HG03108 (cell line): ENCODE results near the gene VHLL.
"Not testable (repeated sequence)": the region's sequence is repeated elsewhere in the genome, so short reads cannot be mapped to it uniquely, and the experiment has no call there.

ENCODE experiments used
- ATAC-seq: cut with Tn5 transposase; IDR thresholded peaks from one replicate; pipeline ENCODE4 v1.9.1; 2021; ENCODE audit warnings: moderate library complexity; ENCODE audit not compliant: unreplicated experiment

VHLL gene

DNA sequence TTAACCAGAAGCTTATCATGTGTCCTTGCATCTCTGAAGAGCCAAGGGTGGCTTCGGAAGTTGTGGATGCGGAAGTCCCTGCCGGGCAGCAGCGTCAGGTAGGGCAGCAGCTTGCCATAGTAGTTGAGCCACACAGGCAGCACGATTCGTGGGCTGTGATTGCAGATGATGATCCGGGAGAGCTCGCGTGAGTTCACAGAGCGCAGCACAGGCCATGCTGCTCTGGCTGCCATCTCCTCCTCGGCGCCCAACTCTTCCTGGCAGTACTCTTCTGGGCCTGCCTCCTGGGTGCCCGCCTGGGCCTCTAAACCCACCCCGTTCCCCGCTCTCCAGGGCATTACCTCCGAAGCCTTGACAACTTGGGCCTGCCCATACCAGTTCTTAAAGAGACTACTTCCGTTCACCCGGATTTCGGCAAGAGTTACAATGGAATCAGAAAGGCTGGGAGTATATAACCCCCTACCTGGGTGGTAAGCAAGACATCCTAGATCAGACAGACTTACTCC is at the start of gene VHLL:
VHLL (minus strand) TSS at position 456 of the 506 bp plus-strand sequence; CDS start at position 338, 118 bp downstream.
- no peak for ATAC-seq

- ATAC-seq, result no peak
Measured at GRCh38 chr1:156347331-156347730, 48.2 kb upstream of the VHLL start.

DNA sequence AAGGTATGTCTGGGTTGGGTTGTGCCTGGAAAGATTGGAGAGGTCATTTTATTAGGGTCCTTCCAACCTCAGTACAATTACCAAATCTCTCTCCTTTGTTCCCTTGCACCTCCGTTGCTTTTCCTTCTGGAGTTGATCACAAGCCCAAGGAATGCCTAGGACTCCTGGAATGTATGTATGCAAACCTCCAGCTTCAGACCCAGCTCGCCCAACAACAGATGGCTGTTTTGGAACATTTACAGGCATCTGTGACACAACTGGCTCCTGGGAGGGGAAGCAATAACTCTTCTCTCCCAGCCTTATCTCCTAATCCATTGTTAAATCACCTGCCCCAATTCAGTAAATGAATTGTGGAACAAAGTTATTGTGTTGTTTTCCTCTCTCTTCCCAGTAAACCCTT is 47.5 kb upstream of the VHLL start:
- ATAC-seq, result no peak

DNA sequence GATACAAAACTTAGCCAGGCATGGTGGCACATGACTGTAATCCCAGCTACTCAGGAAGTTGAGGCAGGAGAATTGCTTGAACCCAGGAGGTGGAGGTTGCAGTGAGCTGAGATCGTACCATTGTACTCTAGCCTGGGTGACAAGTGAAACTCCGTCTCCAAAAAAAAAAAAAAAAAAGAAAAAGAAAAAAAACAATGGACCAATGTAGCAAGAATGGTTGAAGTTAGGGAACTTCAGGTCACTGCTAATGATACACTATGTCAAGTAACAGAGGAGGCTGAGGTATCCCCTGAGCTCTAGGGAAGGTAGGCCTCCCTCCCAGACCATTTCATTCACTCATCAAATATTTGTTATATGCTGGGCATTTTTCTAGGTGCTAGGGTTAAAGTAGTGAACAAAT is 46.9 kb upstream of the VHLL start:
- not testable (repeated sequence) for ATAC-seq

- no peak for ATAC-seq
Measured at GRCh38 chr1:156344409-156344808, 45.3 kb upstream of the VHLL start.

- ATAC-seq, result no peak
Measured at GRCh38 chr1:156342166-156342955, 43.3 kb upstream of the VHLL start.

GRCh38 chr1:156338180-156338976 is 39.3 kb upstream of the VHLL start, which contains the start of the genes CCT3 and TSACC:
Gene CCT3, minus strand, starts transcription at chr1:156338292. Its CDS starts 108 bp downstream, at chr1:156338184.
Gene TSACC, plus strand, starts transcription at chr1:156338526. Its CDS starts 1,232 bp downstream, at chr1:156339758.
- ATAC-seq, result peak; percentile 83

DNA sequence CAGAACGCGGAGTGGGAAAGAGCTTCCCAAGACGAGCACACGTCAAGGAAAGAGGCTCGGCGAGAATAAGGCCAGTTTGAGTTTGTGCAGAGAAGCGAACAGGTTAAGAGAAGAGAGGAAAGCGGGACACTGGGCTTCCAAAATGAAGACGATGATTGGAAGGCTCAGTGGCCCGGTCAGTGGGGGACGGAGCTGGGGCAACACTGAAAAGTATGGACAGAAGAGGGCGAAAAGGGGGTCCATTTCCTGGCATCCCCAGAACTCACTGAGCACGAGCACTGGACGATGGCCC is 38.7 kb upstream of the VHLL start:
- ATAC-seq, result no peak

GRCh38 chr1:156337052-156337887 is 38.2 kb upstream of the VHLL start:
- no peak for ATAC-seq

GRCh38 chr1:156336242-156336641 is 37.1 kb upstream of the VHLL start:
- ATAC-seq, result no peak

GRCh38 chr1:156323179-156323578 is 24.1 kb upstream of the VHLL start:
- ATAC-seq, result not testable (repeated sequence)

DNA sequence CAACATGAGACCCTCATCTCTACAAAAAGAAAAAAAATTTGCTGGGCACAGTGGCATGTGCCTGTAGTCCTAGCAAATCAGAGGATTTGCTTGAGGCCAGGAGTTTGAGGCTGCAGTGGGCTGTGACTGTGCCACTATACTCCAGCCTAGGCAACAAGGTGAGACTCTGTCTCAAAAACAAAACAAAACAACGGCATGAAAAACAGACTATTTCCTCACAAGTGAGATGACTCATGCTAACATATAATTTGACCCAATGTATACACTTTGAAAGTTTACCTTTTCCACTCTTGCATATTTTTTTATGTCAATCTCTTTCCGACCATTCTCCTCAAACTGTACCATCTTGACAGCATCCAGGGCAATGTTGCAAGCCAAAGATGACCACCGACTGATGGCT is 21.5 kb upstream of the VHLL start:
- ATAC-seq, result no peak

DNA sequence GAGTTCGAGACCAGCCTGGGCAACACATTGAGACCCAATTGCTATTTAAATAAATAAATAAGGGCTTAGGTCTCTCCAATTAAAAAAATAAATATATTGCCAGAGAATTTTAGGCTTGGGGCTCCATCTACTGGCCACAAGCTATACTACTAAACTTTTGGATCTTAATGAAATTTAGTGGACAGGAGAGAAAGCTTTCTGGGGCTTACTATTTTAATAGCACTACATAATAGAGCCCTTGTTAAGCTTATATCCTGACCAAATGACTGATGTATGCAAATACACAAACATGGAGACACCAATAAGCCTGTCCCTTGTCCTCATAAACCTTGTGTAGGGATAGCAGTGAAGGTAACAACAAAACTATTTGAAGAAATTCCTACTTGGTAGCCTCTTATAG is 20.6 kb upstream of the VHLL start:
- no peak for ATAC-seq

DNA sequence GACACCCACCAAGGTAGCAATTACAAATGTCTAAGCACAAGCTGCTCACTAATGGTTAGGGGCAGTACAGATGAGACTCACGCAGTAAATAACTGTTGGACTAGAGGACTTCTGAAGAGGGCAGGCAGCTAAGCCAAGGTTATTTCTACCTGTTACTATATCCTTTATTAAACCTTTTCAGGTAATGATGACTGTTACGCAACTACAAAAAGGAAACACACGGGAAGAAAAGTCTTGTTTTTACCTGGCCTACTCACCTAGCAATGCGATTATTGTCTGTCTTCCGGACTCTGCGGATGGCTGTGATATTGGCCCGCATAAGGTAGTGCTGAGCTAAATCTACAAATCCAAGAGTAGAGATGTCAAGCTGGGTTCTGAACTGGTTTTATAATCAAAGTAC is 17.8 kb upstream of the VHLL start:
- no peak for ATAC-seq

GRCh38 chr1:156310962-156311361 is 11.9 kb upstream of the VHLL start:
- ATAC-seq, result no peak

- no peak for ATAC-seq
Measured at GRCh38 chr1:156308078-156308477, 9.0 kb upstream of the VHLL start.

- no peak for ATAC-seq
Measured at GRCh38 chr1:156305215-156305614, 6.1 kb upstream of the VHLL start.

GRCh38 chr1:156303241-156303640 is 4.1 kb upstream of the VHLL start:
- no peak for ATAC-seq

- no peak for ATAC-seq
Measured at GRCh38 chr1:156295391-156295947, 3.6 kb downstream of the VHLL start, which contains the start of gene GLMP. Gene GLMP, minus strand, starts transcription at chr1:156295679. Its CDS starts 34 bp downstream, at chr1:156295645.

- no peak for ATAC-seq
Measured at GRCh38 chr1:156293895-156294294, 5.2 kb downstream of the VHLL start.

GRCh38 chr1:156293098-156293434 is 6.0 kb downstream of the VHLL start:
- ATAC-seq, result no peak
